NCI-H82 treated with DMSO at 0.1 percent for 48 hours (cell line): ENCODE data around the gene GARS1.
A peak's percentile ranks its signal among the peaks of the same experiment; 100 is the strongest.

Experiments used
- DNase-seq: peaks from one replicate; lab custom pipeline; 2025; ENCODE audit not compliant: unreplicated experiment; lab: John Stamatoyannopoulos, UW

The GARS1 gene

DNA sequence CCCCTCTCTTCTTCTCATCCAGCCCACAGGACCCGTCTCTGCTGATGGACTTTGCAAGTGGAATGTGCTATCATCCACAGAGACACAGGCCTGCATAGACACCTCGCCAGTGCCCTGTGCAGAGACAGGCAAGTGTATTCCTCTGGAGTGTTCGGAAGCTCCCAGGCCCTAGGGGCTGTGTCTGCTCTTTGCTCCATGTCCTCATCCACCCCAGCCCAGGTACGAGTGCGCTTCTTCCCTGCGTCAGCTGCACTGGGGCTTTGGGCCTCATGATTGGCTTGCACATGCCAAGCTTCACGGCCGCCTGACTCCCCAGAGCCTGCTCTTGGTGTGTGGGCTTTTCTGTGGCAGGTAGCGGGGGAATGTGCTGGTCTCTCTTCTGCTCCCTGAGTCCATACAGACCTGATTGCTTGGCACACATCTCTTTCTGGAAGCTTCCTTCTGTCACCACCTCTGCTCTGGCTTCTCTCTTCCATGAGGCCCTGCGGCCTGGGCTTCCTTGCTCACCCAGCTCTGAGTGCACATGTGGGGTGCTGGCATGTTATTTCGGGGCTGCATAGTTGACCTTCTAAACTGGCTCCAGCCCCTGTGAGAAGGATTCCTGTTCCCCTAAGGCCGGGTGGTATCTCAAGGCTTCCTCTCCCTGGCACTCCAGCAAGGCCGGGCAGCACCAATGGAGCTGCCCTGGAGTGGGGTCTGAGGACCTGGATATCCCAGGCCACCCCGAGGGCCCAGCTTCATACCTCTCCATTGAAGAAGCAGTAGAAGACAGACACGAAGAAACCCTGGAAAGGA, 59.8 kb downstream of the GARS1 start:
- no peak for DNase-seq

DNA sequence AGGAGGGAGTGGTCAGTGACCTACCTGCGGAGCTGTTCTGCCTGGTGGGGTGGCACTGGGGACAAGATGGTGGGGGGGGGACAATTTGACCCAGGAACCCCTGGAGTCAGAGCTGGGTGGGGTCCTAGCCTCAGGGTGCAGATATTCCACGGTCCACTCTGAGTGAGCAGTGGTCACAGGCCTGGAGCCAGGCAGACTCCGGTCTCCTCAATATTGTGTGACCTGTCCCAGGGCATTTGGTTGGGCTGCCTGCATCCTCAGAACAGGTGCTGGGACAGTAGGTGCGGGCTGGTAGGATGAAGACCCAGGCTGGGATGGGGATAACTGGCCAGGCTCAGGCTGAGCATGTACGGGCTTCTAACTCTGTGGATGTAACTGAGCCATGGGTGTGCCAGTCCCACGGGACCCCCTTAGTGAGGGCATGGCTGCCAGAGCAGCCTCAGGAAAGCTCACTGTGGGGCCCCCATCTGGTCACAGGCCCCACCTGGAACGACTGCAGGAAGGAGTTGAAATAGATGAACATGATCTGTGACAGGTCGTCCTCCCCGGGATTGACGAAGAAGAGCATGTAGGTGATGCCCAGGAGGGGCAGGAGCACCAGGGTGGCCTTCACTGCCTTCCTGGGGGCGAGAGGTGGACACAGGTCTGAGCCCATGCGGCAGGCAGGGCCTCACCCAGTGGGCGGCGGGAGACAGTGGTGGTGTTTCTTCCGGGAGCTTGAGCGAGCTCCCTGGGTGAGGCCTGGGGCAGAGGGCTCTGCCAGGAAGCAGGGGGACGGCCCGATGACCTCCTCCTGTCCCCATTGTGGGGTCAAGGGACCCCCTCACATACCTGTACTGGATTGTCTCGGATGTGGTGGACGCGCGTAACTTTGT, 60.7 kb downstream of the GARS1 start:
- DNase-seq: no peak

DNA sequence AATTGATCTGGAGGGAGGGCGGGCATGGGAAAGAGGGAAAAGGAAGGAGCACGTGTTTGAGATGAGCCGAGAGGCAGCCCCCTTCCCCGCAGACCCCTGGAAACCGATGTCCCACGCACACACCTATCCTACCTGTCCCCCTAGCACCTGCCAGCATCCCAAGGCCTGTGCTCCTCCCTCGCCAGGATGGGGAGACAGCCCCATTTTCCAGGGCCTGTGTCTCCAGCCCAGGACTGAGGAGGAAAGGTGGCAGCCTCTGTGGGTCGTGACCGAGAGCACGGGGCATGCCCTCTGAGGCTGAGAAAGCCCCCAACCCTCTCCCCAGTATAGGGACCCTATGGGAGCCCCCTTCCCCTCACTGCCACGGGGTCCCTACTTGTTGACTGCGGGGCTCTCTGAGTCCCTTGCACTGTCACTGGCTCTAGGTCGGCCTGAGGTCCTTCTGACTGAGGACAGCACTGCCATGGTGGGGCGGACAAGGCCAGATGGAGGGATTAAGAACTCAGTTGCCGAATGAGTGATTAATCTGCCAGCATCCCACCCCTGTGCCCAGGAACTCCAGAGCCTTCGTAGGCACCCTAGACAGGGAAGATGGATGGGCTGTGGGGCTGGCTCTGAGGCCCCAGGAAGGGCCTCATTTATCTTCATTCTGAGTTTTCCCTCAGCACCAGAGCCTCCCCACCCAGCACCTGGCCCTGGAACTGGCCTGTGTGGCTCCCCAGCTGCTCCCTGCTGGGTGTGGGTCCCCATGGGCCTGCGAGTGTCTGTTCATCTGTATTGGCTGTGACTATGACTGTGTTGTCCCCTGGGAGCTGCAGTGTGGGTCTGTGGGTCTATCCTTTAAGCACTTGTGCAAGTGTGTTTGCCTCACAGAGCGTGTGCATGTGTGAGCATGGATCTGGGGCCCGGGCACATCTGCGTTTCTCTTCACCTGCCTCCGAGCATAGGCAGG, 61.6 kb downstream of the GARS1 start:
- peak; percentile 79 for DNase-seq

DNA sequence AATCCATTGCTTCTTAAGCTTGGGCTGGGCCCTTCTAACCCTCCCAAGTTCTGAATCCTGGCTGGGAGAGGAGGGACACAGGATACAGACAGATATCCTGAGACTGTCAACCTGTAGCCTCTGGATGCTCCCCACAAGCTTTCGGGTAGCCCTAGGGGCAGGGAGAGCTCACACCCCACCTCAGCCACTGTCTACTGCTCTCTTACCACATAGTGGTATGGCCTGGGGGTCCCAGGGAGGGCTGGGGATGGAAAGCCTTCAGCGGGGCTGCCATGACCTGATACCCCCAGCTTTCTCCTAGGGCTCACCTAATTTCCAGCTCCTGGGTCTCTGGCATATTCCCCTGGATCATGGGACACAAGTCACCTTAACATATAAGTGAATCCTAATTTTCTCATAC, 62.5 kb downstream of the GARS1 start:
- DNase-seq: no peak

DNA sequence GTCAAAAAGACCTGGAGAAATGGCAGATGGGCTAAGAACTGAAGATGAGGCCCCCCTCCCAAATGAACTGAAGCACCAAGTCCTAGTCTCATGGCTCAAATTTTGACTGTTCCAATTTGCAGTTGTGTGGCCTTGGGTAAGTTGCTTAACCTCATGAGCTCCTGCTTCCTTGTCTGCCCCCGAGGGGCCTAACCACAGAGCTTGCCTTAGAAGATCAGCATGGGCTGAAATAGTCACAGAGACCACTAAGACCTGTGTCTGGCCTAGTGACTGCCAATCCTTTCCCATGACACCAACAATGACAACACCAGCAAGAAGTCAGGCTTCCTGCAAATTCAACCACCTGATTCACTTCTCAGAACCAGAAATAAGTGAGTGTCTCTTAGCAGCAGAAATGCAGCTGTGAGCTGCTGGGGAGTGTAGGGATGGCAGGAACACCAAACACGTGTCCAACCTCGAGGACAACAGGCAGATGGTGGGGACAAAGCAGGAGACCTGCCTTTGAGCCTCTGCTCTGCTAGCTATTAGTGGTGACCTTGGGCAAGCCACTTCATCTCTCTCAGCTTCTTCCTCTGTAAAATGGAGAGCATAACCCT, 63.9 kb downstream of the GARS1 start:
- DNase-seq: no peak

DNA sequence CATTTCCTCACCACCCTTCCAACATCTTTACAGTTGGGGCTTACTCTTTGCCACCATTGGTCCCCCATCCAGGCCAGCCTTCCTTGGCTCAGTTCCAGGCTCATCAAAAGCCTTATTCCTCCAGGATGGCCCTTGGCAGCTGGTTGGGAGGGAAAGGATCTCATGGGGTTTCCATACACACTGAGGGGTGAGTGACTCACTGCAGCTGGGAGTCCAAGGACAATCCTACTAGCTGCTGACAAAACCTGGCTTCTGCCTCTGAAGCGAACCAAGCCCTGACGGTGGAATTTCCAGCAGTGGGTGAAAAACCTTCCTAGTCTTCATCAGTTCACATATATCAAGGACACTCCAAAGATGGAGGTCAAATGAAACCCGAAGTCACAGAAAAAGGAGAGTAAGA, 64.6 kb downstream of the GARS1 start:
- DNase-seq: no peak

DNA sequence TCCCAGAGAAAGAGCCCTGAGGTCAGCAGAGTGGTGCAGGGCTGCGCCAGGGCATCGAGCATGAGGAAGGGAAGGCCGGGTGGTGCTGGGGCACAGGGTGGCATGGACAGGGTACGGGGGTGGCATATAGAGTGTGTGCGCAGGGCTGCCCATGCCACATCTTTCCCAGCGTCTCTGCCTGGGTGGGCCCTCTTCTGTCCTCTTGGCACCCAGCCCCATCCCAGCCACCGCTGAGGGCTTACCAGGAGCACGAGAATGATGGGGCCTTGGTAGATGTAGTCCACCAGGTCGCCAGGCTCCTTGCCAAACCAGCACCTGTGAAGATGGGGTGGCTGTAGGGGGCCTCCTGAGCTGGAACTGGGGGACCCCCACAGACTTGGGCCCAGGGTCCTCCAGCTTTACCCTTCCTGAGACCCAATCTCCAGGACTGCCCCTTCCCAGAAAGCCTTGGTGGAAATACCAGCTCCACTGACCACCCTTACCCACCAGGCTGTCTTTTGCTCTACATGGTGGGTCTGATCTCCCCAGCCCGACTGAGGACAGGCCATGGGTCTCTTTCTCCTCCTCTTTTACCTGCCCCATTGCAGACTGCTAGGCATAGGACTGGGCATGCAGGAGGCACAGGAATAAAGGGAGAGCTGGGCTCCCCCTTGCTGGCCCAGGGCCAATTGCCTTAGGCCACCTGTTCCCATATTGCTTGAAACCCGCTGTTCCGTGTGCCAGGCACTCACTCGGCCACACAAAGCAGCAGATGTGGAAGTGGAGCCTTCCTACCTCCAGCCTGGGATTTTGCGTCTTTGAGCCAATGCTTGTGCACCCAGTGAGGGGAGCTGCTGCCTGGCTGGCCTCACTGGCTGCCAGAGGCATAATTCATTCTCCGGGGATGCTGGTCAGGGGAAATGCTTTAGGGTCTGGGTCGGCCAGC, 65.9 kb downstream of the GARS1 start:
- peak; percentile 15 for DNase-seq

DNA sequence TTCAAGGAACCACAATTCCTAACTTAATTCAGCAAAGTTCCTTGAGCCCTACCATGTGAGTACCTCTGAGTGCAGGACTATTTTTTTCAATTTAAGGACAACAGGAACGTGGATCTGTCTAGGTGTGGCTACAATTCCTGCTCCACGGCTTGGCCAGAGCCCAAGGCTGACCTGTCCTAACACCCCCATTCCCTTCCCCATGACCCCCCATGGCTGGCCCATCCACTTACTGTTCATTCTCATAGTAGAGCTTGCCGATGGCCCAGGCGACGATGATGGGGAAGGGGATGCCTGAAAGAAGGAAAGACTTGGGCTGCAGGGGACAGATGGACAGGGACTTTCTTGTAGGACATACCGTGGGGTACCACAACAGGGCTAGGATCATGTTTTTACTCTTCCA, 67.2 kb downstream of the GARS1 start:
- no peak for DNase-seq

DNA sequence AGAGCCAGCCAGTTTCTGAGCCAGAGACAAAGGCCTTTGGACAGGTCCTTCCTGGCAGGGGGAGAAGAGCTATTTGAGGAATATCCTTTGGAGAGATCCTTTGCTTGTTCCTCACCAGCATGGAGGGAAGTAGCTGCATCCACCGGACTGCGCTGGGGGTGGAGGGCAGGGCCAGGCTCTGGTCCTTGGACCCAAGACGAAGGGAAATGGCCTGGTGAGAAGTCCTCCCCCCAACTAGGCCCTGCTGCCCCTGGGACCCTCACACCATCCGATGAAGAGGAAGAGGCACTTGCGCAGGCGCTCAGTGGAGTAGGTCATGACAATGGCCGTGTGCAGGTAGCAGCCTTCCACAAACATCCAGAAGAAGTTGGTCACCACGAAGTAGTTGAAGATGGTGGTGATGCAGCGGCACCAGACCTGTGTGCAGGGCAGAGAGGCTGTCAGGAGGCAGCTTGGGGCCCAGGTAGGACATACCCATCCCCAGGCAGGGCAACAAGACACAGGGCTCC, 67.8 kb downstream of the GARS1 start:
- DNase-seq: no peak

DNA sequence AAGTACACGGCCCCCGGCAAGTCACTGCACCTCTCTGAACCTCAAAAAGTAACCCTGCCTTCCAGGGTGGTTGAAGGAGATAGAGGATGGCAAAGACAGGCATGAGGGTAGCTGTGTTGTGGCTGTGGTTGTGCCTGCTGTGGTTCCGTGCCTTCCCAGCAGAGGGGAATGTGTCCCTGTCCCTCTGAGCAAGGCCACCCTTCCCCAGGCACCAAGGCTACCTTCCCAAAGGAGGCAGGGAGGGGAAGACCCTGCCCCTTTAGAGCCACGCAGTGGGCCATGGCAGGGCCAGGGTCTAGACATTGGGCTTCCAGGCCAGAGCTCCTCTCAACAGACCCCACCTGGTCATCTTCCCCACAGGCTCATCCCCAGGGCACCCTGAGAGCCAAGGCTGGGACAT, 68.7 kb downstream of the GARS1 start:
- DNase-seq: no peak

DNA sequence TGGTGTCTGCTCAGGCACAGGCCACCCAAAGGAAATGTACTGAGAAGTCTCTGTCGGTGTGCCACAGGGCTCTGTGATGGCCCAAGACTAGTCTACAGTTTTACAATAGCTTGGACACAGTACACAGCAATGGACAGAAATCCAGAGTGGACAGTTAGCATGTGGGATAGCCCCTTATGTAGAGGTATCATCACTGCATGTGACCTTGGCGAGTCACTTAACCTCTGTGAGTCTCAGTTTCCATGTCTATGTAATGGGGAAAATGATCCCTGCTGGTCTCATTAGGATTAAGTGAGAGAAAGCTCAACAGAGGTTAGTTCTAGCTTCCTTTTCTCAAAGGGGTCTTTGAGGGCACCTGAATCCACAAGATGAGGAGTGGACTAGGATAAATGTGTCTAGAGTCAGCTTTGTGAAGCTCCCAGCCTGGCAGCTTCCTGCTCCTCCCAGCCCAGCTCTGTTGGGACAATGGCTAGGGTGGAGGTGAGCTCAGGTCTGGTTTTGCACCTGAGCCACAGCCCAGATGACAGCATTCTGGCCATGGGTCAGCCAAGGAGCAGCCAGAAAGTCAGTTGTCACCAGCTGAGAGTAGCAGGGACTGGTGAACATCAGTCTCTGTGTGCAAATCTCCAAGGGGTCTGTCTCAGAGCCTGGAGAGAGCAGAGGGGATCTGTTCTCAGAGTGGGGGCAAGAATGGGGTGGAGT, 69.7 kb downstream of the GARS1 start:
- DNase-seq: no peak

DNA sequence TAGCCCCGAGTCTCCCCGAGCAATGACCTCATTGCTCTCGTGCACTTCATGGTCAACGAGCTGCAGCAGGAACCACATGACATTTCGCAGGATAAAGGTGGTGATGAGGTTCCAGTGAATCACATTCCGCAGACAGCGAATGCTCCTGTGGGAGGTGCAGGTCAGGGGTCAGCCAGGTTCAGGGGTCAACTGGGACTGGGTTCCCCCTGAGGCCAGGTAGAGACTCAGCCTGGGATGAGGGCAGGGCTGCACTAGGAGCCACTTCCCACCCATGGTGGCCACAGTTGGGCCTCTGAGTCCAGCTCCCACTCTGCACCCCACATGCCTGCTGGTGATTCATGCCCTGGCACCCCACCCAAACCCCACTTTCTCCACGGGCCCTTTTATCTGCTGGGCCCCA, 70.4 kb downstream of the GARS1 start:
- DNase-seq: no peak

DNA sequence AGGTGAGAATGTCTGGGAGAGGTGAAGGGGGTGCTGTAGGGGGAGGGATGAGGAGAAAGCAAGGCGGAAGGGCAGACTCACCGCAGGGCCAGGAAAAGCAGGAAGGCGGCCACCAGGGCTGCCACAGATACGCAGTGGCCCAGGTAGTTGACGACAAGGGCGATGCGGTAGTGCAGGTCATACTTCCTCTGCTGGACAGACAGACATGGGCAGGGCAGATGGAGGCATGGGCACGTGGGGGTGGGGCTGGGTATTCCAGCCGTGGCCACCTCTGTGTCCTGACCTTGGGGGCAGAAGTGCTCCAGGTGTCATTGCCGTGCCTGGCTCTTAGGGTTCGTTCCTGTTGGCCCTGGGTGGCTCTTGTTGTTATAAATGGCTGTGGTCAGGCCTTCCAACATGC, 70.8 kb downstream of the GARS1 start:
- no peak for DNase-seq

DNA sequence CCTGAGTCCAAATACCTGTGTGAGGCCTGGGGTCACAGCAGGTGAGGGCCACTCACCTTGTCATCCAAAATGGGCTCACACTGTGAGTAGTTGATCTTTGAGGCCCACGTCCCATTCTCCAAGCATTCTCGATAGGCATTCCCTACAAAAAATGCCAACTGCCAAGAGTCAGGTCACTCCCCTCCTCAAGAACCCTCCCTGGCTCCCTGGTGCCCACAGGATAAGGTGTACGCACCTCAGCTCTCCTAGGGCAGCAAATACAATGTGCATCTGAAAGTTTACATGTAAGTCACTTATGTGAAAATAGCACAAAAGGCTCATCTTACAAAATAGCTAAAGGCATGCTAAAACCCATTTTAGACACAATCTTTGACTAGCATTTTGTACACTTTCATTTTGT, 72.5 kb downstream of the GARS1 start:
- DNase-seq: no peak

DNA sequence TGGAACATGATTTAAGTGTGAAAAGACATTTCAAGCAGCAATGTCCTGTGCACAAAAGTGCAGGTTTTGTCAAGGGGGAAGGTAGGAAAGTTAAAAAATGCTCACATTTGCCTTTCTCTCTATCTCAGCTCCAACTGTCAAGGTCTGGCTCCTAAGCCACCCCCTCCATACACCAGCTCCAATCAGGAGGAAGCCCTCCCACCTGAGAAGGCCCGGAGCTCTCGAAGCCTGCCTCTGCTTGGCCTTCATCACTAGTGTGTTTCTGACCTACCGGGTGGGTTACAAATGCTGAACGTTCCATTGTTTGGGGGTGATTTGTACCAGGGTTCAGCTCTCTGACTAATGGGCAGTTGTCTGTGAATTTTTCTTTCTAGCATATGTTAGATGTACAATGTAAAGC, 73.4 kb downstream of the GARS1 start:
- no peak for DNase-seq

DNA sequence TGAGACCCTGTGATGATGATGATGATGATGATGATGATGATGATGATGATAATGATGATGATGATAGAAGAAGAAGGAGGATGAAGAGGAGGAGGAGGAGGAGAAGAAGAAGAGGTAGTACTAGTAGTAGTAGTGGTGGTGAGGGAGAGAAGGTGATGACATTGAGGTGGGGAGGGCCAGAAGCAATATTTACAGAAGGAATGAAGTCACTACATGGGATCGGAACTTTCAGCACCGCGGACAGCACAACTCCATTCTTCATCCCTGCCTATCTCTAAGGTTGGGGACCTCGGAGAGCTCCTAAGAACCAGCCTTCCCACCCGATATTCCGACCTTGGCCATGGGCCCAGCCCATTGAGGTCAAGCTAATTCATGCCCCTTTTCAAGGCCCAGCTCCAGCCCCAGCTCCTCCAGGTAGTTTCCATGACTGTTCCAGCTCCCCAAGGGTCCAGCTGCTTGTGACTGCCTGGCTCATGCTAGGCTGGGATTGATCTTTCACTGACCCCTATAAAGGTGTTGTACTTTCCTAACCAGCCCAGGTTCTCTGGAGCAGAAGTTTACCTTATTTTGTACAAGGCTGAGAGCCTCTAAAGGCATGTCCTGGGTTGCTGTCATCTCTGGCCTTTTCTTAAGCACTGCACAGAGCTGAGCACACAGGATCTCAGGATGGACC, 77.3 kb downstream of the GARS1 start:
- DNase-seq: no peak

DNA sequence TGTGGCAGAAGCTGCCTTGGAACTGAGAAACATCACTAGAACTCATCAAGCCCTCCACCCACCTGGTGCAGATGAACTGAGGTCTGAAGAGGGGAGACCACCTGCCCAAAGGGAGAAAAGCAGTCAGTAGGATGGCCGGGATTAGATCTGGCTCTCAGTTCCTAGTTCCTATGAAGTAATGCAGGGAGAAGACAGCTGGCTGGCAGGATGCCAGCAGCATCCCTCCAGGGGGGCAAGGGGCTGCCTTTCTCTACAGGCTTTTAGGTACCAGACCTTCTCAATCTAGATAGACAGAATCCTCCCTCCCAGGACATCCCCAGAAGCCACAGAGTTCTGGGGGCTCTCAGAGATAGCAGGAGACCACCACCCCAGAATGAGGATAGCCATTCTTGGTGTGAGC, 79.7 kb downstream of the GARS1 start:
- no peak for DNase-seq

DNA sequence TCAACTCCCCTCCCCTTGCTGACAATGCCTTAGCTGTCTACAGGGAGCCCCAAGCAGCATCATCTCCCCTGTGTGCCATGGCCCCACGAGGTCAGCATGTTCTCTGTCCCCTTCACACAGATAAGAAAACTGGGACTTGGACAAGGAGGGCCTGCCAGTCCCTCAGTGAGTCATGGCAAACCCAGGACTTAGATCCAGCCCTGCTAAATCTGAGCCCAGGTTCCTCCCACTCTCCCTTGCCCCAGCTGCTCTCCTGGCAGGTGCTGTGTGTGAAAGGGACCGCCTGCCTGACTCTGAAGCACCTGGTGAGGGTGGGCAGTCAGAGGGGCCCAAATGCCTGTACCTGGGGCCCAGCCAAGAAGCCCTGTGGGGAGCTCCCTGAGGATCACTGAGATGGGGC, 80.2 kb downstream of the GARS1 start:
- no peak for DNase-seq
